SU-DHL-6 (cell line): ENCODE results near the gene DPP4.

Experiments used
- CTCF ChIP-seq: fragments of 200-600 bp; sonication (generic); IDR thresholded peaks from one replicate; pipeline ENCODE4 v1.5.1; 2017; ENCODE audit warnings: antibody characterized with exemption, mild to moderate bottlenecking, low read length, moderate library complexity; ENCODE audit not compliant: insufficient read depth, poor library complexity, severe bottlenecking
- EZH2phosphoT487 ChIP-seq: fragments of 200-600 bp; sonication (generic), shearing (Covaris generic); conservative IDR thresholded peaks from 2 replicates; pipeline ENCODE4 v1.6.1; 2018; ENCODE audit warnings: mild to moderate bottlenecking, antibody characterized with exemption, low read length, moderate library complexity, mixed read lengths

GRCh38 chr2:162065767-162066166 lies 8.2 kb downstream of the DPP4 start:
- TF ChIP-seq CTCF (no peak), EZH2phosphoT487 (no peak)
